HFFc6 (cell line): ENCODE results near the gene MPRIP. TPM values are rescaled to one million over a fixed set of nuclear protein-coding genes. Genes with fewer than 3 reads are reported as not detected.

Experiments
- DNase-seq: peaks from one replicate; pipeline ENCODE4 v3.0.0-alpha.2; 2018
- H3K27ac Mint-ChIP-seq: 2 replicates; pipeline ENCODE4 v1.8.0; 2020; ENCODE audit warnings: mild to moderate bottlenecking, mixed read lengths
- H3K27me3 Mint-ChIP-seq: 2 replicates; pipeline ENCODE4 v1.8.0; 2021; ENCODE audit warnings: mild to moderate bottlenecking, moderate library complexity, mixed read lengths; ENCODE audit not compliant: insufficient read depth
- H3K36me3 Mint-ChIP-seq: 2 replicates; pipeline ENCODE4 v1.8.0; 2021; ENCODE audit warnings: low read depth, mixed read lengths
- H3K4me1 Mint-ChIP-seq: 2 replicates; pipeline ENCODE4 v1.8.0; 2020; ENCODE audit warnings: low read depth, mixed read lengths
- H3K4me3 Mint-ChIP-seq: 2 replicates; pipeline ENCODE4 v1.8.0; 2020; ENCODE audit warnings: mild to moderate bottlenecking, moderate library complexity, mixed read lengths
- H3K9me3 Mint-ChIP-seq: 2 replicates; pipeline ENCODE4 v1.8.0; 2020; ENCODE audit warnings: mild to moderate bottlenecking, mixed read lengths
- total RNA-seq, 6 experiments: library from RNA; stranded (reverse); fragmentation: NEBNext Ultra II Directional; extraction: Animal tissue kit (Norgen Biotek cat#: 25700); gene quantifications; 2 replicates in 1 of 6; 3 replicates in 5 of 6; pipeline ENCODE4 v1.2.3, GENCODE V29; 2021
- TF ChIP-seq, protein P1 (sequence below): fragments of 200-600 bp; sonication (generic); IDR thresholded peaks from 2 replicates; pipeline ENCODE4 v1.5.0; 2021; ENCODE audit warnings: antibody characterized with exemption, mild to moderate bottlenecking

MPRIP gene
- total RNA-seq, 6 experiments from 2014 or later = 350 to 409 (median 372) TPM

DNA sequence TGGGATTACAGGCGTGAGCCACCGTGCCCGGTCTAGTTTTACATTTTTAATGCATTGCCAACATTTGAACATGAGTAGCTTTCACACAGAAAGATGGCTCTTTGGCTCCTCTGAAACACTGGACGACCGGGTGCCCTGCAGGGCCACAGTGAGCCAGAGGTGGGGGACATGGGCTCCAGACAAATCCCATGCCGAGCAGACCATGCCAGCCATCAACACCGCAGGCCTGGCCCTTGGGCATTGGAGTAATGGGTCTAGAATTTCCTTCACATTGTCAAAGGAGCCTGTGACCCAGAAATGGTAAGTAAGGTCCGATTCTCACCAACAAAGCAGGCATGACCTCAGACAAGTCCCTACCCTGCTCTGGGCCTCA, 21.4 kb upstream of the MPRIP start:
- Mint-ChIP-seq H3K4me3 (no peak overlapping the region), H3K36me3 (0 out of 2 replicates have a peak, but pooled peaks cover 3% of the 10 kb centered on the region), H3K4me1 (no peaks in the 10 kb centered on the region; the same call in 1 of the 2 replicates), H3K9me3 (peaks cover 3% of the 10 kb centered on the region; the same call in 1 of the 2 replicates), H3K27ac (no peak overlapping the region), H3K27me3 (peaks cover 1% of the 10 kb centered on the region)
- DNase-seq = no peak
- TF ChIP-seq, protein P1, sequence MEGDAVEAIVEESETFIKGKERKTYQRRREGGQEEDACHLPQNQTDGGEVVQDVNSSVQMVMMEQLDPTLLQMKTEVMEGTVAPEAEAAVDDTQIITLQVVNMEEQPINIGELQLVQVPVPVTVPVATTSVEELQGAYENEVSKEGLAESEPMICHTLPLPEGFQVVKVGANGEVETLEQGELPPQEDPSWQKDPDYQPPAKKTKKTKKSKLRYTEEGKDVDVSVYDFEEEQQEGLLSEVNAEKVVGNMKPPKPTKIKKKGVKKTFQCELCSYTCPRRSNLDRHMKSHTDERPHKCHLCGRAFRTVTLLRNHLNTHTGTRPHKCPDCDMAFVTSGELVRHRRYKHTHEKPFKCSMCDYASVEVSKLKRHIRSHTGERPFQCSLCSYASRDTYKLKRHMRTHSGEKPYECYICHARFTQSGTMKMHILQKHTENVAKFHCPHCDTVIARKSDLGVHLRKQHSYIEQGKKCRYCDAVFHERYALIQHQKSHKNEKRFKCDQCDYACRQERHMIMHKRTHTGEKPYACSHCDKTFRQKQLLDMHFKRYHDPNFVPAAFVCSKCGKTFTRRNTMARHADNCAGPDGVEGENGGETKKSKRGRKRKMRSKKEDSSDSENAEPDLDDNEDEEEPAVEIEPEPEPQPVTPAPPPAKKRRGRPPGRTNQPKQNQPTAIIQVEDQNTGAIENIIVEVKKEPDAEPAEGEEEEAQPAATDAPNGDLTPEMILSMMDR = no peak

DNA sequence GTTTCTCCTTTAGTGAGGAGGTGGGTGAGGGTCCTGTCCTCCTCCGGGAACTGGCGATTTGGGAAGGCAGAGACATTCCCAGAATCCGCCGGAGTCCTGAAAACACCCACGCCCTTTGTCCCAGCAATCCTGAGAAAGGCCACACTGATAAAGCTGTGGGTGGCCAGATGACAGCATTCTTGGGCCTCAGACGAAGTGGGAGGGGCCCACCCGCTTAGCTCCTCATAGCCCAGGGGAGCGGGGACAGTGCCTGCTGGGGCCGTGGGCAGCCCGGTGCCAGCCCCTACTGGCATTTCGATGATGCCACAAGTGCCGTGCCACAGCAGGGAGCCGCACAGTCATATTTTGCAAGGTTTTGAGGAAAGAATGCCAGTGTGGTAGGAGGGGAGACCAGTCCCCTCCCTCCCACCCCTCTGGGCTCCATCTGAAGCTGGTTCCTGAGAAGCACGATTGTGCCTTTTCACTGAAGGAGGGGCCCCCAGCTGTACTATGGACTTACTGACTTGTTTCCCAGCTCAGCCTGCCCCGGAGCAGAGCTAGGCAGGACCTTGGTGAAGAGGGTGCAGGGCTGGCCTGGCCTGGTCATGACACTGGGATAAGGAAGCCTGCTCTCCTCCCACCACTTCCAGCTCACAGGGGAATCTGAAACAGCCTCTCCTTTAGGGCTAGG, 20.9 kb upstream of the MPRIP start:
- no peak overlapping the region for H3K4me3 Mint-ChIP-seq
- H3K36me3 Mint-ChIP-seq = 0 out of 2 replicates have a peak, but pooled peaks cover 3% of the 10 kb centered on the region
- H3K27ac Mint-ChIP-seq = no peak overlapping the region
- peaks cover 1% of the 10 kb centered on the region for H3K27me3 Mint-ChIP-seq
- no peak for DNase-seq
- peaks cover 3% of the 10 kb centered on the region; the same call in 1 of the 2 replicates for H3K9me3 Mint-ChIP-seq
- TF ChIP-seq, protein P1 = no peak
- no peaks in the 10 kb centered on the region; the same call in 1 of the 2 replicates for H3K4me1 Mint-ChIP-seq

DNA sequence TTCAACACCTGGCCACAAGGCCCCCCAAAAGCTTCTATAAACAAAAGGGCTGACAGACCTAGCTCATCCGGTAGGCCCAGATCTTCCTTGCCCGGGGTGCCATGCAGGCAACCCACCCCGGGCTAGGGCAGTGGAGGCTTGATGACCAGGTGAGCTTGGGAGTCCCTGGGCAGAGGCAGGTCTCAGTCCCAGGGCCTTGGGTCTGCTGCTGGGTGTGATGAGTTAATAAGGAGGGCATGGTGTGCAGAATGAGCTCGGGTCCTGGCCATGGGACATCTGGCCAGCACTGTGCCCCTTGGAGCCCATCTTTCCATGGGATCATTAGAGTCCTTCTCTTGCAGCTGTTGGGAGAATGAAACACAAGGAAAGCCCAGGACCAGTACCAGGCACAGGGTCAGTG, 20.2 kb upstream of the MPRIP start:
- TF ChIP-seq, protein P1 = no peak
- Mint-ChIP-seq H3K27ac (no peak overlapping the region), H3K9me3 (no peaks in the 10 kb centered on the region), H3K4me3 (no peak overlapping the region), H3K4me1 (no peaks in the 10 kb centered on the region; the same call in 1 of the 2 replicates), H3K27me3 (peaks cover 1% of the 10 kb centered on the region), H3K36me3 (no peaks in the 10 kb centered on the region)
- no peak for DNase-seq

DNA sequence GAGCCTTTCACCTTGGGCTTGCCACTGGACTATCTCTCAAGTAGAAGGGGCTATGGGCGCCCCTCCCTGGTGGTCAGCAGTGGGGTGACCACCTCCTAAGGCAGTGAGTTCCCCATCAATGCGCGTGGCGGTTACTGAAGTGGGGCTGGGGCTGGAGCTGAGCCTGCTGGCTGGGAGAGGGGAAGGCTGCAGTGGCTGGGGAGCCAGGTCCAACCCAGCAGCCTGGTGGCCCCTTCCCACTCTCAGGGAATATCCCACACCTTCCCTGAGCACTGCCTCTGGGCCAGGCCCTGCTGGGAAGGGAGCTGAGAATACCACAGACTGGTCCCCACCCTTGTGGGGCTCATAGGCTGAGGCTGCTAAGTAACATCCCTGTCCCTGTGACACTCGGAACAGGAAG, 19.8 kb upstream of the MPRIP start:
- no peak overlapping the region for H3K4me3 Mint-ChIP-seq
- H3K36me3 Mint-ChIP-seq = no peaks in the 10 kb centered on the region
- DNase-seq = no peak
- no peak overlapping the region for H3K27ac Mint-ChIP-seq
- H3K9me3 Mint-ChIP-seq = no peaks in the 10 kb centered on the region
- H3K4me1 Mint-ChIP-seq = peaks cover 2% of the 10 kb centered on the region
- TF ChIP-seq, protein P1 = no peak
- H3K27me3 Mint-ChIP-seq = peaks cover 1% of the 10 kb centered on the region

DNA sequence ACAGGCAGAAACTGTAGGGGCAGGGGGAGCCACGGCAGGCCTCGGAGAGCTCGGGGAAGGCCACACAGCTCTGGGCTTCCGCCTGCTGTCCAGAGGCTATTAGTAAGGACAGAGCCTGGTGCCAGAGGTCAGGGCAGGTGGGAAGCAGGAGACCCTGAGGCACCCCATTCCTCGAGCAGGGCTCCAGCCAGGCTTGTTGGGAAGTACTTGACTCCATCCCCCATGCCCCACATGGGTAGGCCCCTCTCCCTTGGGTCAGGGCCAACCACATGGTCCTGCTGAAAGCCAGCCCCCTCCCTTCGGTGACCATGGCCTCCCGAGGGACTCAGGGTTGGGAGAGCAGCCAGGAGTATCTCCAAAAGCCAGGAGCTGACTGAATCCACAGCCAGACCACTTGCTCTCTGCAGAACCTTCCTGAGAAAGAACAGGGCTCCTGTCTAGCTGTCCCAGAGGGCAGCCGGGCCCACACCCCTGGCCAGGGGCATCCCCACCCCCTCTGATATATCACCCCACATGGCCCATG, 17.4 kb upstream of the MPRIP start:
- no peak for DNase-seq
- Mint-ChIP-seq H3K27me3 (peaks cover 2% of the 10 kb centered on the region; the same call in 1 of the 2 replicates), H3K36me3 (no peaks in the 10 kb centered on the region), H3K27ac (no peak overlapping the region), H3K4me3 (no peak overlapping the region), H3K4me1 (peaks cover 23% of the 10 kb centered on the region), H3K9me3 (no peaks in the 10 kb centered on the region)
- TF ChIP-seq, protein P1 = no peak
